VCaP (cell line): ENCODE results near the gene RALGAPA2.

Experiments used
- H3K27ac ChIP-seq: fragments of 450-650 bp; 2 replicates; pipeline ENCODE4 v1.5.1; 2017
- CTCF ChIP-seq: fragments of 450-650 bp; conservative IDR thresholded peaks from 2 replicates; pipeline ENCODE4 v1.5.1; 2017; ENCODE audit warnings: mild to moderate bottlenecking, moderate library complexity

The RALGAPA2 gene

GRCh38 chr20:20734475-20734948 lies 22.1 kb upstream of the RALGAPA2 start:
- no peak for TF ChIP-seq CTCF
- no peak overlapping the region for H3K27ac ChIP-seq

GRCh38 chr20:20733943-20734342 lies 21.5 kb upstream of the RALGAPA2 start:
- no peak for TF ChIP-seq CTCF
- H3K27ac ChIP-seq = no peak overlapping the region

DNA sequence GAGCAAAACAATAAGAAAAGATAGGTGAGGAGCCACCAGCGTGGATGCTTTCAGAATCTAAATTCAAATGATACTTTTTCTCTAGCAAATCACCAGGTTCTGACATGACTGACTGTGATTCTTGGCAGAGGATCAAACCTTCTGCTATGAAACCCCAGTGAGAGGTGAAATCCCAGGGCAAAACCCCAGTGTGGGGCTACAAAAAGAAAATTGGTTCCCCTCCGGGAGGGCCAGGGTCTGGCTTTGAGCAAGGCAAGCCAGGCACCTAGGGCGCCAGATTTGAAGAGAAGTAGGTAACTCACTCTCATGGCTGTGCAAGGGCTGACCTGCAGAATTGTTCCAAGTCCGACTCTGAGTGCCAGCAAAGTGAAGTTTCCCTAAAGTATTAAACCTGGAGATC lies 20.2 kb upstream of the RALGAPA2 start:
- TF ChIP-seq CTCF = no peak
- H3K27ac ChIP-seq = no peak overlapping the region

- no peak overlapping the region for H3K27ac ChIP-seq
Observed at GRCh38 chr20:20731945-20732296, 19.5 kb upstream of the RALGAPA2 start.

GRCh38 chr20:20731000-20731944 lies 18.8 kb upstream of the RALGAPA2 start:
- TF ChIP-seq CTCF = no peak

More at GRCh38 chr20:20731945-20732296, 19.5 kb upstream of the RALGAPA2 start:
- no peak for TF ChIP-seq CTCF

GRCh38 chr20:20729563-20729962 lies 17.1 kb upstream of the RALGAPA2 start:
- TF ChIP-seq CTCF = no peak
- H3K27ac ChIP-seq = no peak overlapping the region

More at GRCh38 chr20:20731000-20731944, 18.8 kb upstream of the RALGAPA2 start:
- H3K27ac ChIP-seq = no peak overlapping the region

DNA sequence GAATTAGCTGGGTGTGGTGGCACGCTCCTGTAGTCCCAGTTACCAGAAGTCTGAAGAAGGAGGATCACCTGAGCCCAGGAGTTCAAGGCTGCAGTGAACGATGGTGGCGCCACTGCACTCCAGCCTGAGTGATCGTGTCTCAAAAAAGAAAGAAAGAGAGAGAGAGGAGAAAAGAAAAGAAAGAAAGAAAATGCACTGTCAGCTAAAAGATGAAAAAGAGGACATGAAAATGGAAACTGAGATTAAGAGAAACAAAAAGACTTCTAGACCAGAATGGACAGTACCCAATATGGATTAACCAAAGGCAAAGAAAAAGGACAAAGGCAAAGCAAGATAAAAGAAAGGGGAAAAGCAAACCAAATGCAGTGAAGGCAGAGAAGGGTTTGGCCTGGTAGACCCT lies 9.0 kb upstream of the RALGAPA2 start:
- no peak for TF ChIP-seq CTCF
- H3K27ac ChIP-seq = no peak overlapping the region
